ENCODE data around the gene DTHD1.

DTHD1 gene

GRCh38 chr4:36269533-36270173 lies 11.8 kb upstream of the DTHD1 start:
- DNase-seq (ENCODE audit: low spot score): no peak

GRCh38 chr4:36273276-36273675 lies 8.1 kb upstream of the DTHD1 start:
- DNase-seq (ENCODE audit: low spot score): no peak

- DNase-seq (ENCODE audit: low spot score): no peak
These were observed 7.3 kb upstream of the DTHD1 start for GRCh38 chr4:36274158-36274557.

GRCh38 chr4:36277533-36277932 lies 3.9 kb upstream of the DTHD1 start:
- no peak for DNase-seq (ENCODE audit: low spot score)

DNA sequence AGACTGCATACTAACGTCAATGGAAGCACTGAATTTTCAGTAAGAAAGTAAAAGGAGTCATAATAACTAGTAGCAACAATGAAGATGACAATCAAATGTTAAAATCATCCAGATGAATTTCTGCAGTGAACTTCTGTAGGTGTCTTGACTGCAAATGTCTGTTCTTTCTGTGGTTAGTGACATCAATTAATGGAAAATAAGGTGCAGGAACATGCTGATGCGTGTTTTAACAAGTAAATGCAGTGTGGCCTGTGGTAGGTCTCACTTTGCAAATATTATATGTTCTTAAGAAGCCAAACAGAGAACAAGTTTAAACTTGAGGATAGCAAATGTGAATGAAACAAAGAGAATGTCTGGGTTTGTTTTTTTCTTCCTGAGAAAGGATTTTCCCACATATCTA lies 2.6 kb upstream of the DTHD1 start:
- no peak for DNase-seq (ENCODE audit: low spot score)

DNA sequence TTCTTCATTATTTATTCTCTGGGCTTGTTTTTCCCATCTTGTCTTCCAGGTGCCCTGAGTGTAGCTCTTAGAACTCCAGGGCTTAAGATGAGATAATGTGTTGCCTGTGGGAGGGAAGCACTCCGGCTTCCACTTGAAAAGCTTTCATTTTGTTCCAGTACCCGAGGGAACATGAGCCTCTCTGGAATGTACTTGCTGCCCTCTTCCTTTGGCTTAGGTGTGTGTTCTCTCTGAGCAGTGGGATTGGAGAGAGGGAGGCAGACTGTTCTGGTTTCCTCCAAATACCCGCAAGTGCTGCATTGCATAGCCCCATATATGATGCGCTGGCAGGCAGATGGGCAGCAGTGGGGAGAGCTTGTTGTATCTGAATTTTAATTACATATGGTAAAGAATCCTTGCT lies 861 bp upstream of the DTHD1 start:
- DNase-seq (ENCODE audit: low spot score): no peak

- no peak for DNase-seq (ENCODE audit: low spot score)
These were observed 1.2 kb downstream of the DTHD1 start for GRCh38 chr4:36282503-36283030.

DNA sequence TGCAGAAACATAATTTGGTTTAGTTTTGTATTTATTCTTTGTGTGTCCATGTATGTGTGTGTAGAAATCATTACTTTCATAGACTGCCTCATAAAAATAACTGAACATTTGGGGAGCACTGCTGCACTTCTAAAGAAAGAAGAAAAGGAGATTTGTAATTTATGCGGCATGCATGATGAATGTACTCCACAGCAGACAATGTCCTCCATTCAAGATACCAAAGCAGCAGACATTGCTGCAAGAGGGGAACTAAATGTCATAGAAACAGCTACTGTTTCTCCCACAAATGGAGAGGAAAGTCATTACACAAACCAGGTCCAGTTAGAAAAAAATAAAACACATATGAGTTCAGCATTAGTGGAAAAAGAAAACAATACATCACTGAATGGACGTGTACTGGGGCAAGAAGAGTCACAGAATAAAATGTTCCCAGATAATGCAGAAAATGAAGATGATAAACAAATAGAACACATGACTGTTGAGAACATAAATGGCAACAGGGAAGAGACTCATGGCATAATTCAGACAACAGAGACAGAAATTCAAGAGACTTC lies 2.6 kb downstream of the DTHD1 start:
- DNase-seq (ENCODE audit: low spot score): peak; percentile 91

GRCh38 chr4:36285784-36286480 lies 4.5 kb downstream of the DTHD1 start:
- DNase-seq (ENCODE audit: low spot score): no peak

DNA sequence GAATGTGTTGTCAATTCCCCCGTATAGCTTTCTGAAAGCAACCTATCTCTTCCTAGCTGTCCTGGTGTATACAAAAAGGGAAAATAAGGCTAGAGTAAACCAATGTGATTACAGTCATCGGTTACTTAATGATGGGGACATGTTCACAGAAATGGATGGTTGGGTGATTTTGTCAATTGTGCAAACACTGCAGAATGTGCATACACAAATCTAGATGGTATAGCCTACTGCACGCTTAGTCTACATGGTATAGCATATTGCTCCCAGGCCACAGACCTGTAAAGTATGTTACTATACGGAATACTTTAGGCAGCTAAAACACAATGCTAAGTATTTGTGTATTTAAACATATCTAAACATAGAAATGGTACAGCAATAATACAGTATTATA lies 5.1 kb downstream of the DTHD1 start:
- DNase-seq (ENCODE audit: low spot score): no peak

DNA sequence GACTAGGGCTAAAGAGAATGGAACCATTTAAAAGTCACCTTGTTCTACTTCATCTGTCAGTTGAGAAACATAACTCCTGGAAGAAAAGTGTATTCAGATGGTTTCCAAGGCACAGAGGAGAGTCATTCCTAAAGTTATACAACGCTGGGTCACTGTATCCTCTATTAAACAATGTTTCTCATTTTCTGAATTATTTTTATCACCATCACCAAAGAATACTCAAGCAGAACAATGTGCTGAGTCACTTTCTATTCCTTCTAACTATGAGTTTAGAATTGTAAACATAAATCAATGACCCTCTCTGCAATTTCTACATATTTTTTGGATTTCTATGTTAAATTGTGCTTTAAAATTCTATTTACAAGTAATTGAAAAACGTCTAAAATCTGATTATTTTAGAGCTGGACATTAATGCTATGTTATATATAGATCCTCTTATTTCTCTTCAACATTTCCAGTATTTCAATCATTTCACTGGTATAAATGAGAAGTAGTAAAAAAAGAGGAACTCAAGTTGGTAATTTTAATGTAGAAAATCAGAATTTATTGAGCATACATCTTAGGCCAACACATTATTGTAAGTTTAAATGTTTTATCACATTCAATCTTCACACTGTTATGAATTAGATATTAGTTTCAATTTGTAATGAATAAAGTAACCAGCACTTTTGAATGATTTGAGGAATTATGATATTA lies 7.5 kb downstream of the DTHD1 start:
- peak; percentile 16 for DNase-seq (ENCODE audit: low spot score)

DNA sequence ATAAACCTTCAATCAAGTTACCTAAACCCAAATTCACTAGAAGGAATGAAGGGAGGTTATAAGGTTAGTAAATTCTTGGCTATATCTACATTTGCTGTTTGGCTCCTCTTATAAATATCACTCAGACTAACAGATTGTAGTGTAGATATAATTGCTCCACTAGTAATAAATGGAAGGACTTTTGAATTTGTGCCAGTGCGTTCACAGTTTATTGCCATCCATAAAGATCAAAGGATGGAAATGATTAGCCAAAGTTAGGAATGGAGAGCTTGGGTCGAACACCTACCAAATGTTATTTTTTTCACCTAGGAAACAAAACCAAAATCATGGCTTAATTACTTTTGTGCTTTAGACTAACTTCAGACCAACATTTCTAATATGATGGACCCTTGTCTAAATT lies 9.2 kb downstream of the DTHD1 start:
- no peak for DNase-seq (ENCODE audit: low spot score)

DNA sequence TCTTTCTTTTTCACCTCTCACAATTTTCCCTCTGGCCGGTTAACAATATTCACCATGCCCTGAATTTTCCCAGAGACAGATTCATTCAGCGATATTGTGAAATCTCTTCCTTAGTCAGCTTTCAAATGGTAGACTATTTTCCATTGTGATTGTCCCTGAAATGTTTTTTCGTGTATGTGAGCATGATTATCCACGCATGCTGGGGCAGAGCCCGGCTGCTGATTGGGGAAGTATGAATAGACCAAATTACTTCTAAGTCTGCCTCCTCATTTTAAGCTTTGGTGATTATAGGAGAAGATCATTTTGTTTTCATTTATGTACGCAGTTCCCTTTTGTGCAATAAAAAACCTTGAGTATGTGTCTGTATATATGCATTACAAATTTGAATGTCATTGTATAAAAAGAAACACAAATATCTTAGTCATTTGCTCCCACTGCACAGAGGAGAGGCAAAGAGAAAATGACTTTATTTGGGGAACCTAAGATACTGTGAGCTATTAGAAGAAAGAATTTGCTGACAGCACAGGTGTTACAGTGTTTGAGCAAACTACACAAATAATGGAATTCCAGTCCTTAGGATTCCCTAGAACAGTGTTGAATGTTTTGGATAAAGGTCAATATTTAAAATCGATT lies 11.3 kb downstream of the DTHD1 start:
- DNase-seq (ENCODE audit: low spot score): no peak

GRCh38 chr4:36301127-36301526 lies 19.7 kb downstream of the DTHD1 start:
- no peak for DNase-seq (ENCODE audit: low spot score)

GRCh38 chr4:36303426-36304137 lies 22.2 kb downstream of the DTHD1 start:
- no peak for DNase-seq (ENCODE audit: low spot score)

DNA sequence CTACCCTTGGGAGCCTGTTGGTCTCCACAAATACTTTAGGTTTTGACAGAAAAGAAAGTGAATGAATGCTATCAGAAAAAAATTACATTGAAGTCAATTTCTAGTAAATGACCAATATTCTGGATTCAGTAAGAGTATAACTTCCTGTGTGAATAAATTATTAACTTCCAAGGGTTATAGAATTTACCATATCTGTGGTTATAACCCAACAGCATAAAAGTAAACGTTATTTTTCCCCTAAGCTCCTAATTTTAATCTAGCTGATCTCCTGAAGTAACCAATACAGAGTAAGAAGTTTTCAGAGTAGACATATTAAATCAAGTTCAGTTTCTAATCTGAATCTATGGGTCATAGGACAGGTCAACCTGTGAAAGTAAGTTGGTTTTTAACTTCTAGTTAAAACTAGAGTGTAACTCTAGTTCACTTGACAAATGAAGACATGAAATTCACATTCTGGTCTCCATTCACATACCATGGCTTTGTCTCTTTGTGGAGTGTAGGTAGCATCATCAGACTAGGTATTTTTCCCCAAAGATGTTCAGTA lies 22.8 kb downstream of the DTHD1 start:
- no peak for DNase-seq (ENCODE audit: low spot score)

DNA sequence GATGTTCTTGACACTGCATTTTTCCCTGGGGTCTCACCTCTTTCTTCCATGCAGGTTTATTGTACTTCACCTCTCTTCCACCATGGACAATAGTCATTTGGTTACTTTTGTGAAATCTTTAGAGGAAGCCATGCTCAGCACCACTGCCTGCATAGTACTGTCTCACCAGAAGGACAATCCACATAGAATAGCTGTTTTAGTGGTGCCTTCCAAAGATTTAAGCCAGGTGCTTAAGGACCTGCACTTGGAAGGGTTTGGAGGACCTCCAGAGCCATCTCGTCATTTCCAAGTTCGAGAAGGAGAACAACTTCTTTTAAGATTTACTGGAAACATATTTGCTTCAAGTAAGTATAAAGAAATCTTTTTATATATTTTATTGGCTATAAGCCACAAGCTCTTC lies 26.7 kb downstream of the DTHD1 start:
- DNase-seq (ENCODE audit: low spot score): no peak

GRCh38 chr4:36310216-36310615 lies 28.8 kb downstream of the DTHD1 start:
- no peak for DNase-seq (ENCODE audit: low spot score)

DNA sequence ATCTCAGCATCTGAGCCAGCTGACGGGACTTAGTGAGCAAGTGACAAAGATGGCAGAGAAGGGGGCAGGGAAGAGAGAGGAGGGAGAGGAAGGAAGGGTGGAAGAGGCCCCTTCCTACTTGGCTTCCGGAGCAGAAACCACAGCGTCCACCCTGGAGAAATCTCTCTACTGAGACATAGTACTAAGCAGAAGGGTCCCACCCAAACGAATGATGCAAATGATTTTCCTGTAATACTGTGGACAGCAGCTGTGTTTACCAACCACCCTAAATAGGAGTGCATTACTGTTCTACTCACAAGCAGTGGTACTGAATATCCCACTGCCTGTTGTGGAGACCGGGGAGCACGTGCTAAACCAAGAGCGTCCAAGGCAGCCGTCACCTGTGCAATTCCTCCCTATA lies 29.4 kb downstream of the DTHD1 start:
- DNase-seq (ENCODE audit: low spot score): no peak

DNA sequence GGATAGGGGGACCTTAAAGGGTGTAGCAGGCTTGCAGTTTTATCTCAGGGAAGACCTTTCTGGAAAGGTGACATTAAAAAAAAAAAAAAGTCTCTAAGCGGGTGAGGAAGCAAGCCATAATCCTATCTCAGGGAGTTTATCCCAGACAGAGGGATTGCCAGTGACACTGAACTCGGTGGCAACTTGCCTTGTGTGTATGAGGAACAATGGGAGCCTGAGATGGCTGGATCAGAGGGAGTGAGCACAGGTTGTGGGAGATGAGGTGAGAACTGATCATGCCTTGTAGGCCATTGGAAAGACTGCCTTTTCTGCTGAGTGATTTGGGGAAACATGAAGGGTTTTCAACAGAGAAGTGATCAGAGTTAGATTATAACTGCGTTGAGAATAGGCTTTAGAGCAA lies 31.1 kb downstream of the DTHD1 start:
- DNase-seq (ENCODE audit: low spot score): no peak

GRCh38 chr4:36313301-36313700 lies 31.9 kb downstream of the DTHD1 start:
- no peak for DNase-seq (ENCODE audit: low spot score)

Measured in globus pallidus (tissue), 1 donor.